Subcutaneous preadipocyte (primary cell): Measurements from ENCODE around the gene TTL. TPM values are rescaled to one million over a fixed set of nuclear protein-coding genes. Genes with fewer than 3 reads are reported as not detected.

Experiments
- small RNA-seq: library from RNA; depleted of rRNA; stranded (forward); fragments of <200 nt; gene quantifications from one replicate; pipeline ENCODE3, GENCODE V24; 2012
- total RNA-seq: library from RNA; depleted of rRNA; stranded (reverse); fragments of >200 nt; gene quantifications from 2 replicates; pipeline ENCODE4 v1.2.3, GENCODE V29; 2012

Gene TTL
- total RNA-seq, result 48.1 and 80.0 TPM in 2 replicates

GRCh38 chr2:112481528-112482233, at the start of gene TTL:
TTL (plus strand) TSS chr2:112482156; CDS start chr2:112482345, 189 bp downstream.

GRCh38 chr2:112433480-112433879, 48.5 kb upstream of the TTL start, which contains the start of gene RGPD8:
RGPD8 (minus strand) TSS chr2:112433645; CDS start chr2:112433453, 192 bp downstream.

GRCh38 chr2:112542123-112542983, 60.4 kb downstream of the TTL start, which contains the start of gene POLR1B:
POLR1B (plus strand) TSS chr2:112542465; CDS start chr2:112542495, 30 bp downstream.

DNA sequence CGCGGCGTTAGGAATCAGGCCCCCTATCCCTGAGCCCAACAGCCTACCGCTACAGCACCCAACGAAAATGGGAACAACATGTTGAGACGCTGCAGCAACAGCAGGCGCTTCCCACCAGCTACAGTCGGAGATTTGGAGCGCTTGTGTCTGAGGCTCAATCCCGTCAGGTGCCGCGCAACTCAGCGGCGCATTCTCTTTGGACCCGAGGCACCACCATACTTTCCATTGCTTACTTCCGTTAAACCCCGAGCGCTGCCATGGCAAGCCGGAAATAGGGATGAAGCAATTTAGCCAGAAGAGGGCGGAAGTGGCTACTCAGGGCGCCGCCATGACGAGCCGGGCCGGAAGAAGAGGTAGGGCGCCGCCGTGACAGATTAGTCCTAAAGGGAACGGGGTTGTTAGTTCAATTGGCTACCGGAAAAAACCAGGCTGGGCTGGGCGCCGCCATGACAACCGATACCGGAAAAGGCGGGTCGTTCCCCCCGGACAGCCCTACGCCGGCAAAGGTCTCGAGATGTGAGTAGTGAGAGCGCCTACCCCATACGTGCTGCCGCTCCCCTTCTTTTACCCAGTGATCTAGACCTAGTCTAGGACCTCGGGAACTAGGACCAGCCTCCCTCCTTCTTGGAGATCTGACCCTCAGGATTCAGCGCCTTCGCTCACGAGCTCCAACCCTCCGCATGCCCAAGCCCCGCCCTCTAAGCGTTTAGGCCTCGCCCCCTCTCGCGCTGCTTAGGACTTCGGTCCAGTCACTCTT, 102.4 kb downstream of the TTL start, which contains the start of gene CHCHD5:
Gene CHCHD5, plus strand, starts transcription at position 476 of the 757 bp plus-strand sequence. Its CDS starts 39 bp downstream, at position 515.

Small RNAs within 50 kb of the gene (small RNA-seq; reads per million reads assigned to genes)
- gene RF00019, result not detected

Other genes starting within 250 kb of the TTL start
- 9.4 and 12.5 TPM in 2 replicates for gene ZC3H8, start 227.1 kb upstream of the TTL start, total RNA-seq
- 2.7 and 4.0 TPM in 2 replicates for gene ZC3H6, start 206.6 kb upstream of the TTL start, total RNA-seq
- gene RGPD8, start 48.5 kb upstream of the TTL start, total RNA-seq, result 3.7 and 5.9 TPM in 2 replicates
- gene POLR1B, start 60.3 kb downstream of the TTL start, total RNA-seq, result 25.4 and 33.2 TPM in 2 replicates
- gene CHCHD5, start 102.5 kb downstream of the TTL start, total RNA-seq, result 8.4 and 8.8 TPM in 2 replicates
- 92.6 and 160 TPM in 2 replicates for gene SLC20A1, start 163.8 kb downstream of the TTL start, total RNA-seq
- not detected in 2 replicates for gene NT5DC4, start 238.9 kb downstream of the TTL start, total RNA-seq